Smooth muscle cell (in vitro differentiated cells): Measurements from ENCODE around the gene TBL1X. TPM values are rescaled to one million over a fixed set of nuclear protein-coding genes. Genes with fewer than 3 reads are reported as not detected.

Experiments
- DNase-seq: peaks from one replicate; lab custom pipeline; 2025; ENCODE audit not compliant: unreplicated experiment; lab: John Stamatoyannopoulos, UW
- H2AFZ ChIP-seq: fragments of 200-600 bp; sonication (generic); 2 replicates; pipeline ENCODE4 v1.6.0; 2016; ENCODE audit warnings: antibody characterized with exemption, low read depth, mild to moderate bottlenecking
- H3F3A ChIP-seq: fragments of 200-600 bp; sonication (generic); 2 replicates; pipeline ENCODE4 v1.6.0; 2017; ENCODE audit warnings: antibody characterized with exemption, low read depth
- H3K27ac ChIP-seq: fragments of 200-600 bp; sonication (generic); 2 replicates; pipeline ENCODE4 v1.5.1; 2016; ENCODE audit warnings: low read depth, mild to moderate bottlenecking
- H3K27me3 ChIP-seq: fragments of 200-600 bp; sonication (generic); 2 replicates; pipeline ENCODE4 v1.6.1; 2016; ENCODE audit warnings: low read depth, mild to moderate bottlenecking
- H3K36me3 ChIP-seq: fragments of 200-600 bp; sonication (generic); 2 replicates; pipeline ENCODE4 v1.5.1; 2016; ENCODE audit warnings: low read depth
- H3K4me1 ChIP-seq: fragments of 200-600 bp; sonication (generic); 2 replicates; pipeline ENCODE4 v1.5.1; 2016; ENCODE audit warnings: low read depth
- H3K4me2 ChIP-seq: fragments of 200-600 bp; sonication (generic); 2 replicates; pipeline ENCODE4 v1.6.0; 2016; ENCODE audit warnings: mild to moderate bottlenecking
- H3K4me3 ChIP-seq: fragments of 200-600 bp; sonication (generic); 2 replicates; pipeline ENCODE4 v1.5.1; 2016; ENCODE audit warnings: mild to moderate bottlenecking
- H3K79me2 ChIP-seq: fragments of 200-600 bp; sonication (generic); 2 replicates; pipeline ENCODE4 v1.6.0; 2016; ENCODE audit warnings: low read depth, mild to moderate bottlenecking
- H3K9ac ChIP-seq: fragments of 200-600 bp; sonication (generic); 2 replicates; pipeline ENCODE4 v1.6.0; 2016; ENCODE audit warnings: low read depth
- H3K9me3 ChIP-seq: fragments of 200-600 bp; sonication (generic); replicated peaks from 2 replicates; pipeline ENCODE4 v1.5.1; 2016; ENCODE audit warnings: low read depth
- H4K20me1 ChIP-seq: fragments of 200-600 bp; sonication (generic); 2 replicates; pipeline ENCODE4 v1.6.0; 2016; ENCODE audit warnings: low read depth
- WGBS: methylation state at CpG from one replicate; pipeline ENCODE4 v1.1.7; 2016; ENCODE audit warnings: low lambda C conversion rate; 5-methylcytosine and 5-hydroxymethylcytosine counted together
- polyA plus RNA-seq: library from polyadenylated mRNA; unstranded; fragments of >200 nt; fragmentation: Nextera tagmentation; extraction: Ambion mirVana; gene quantifications from 2 replicates; pipeline ENCODE4 v1.2.1, GENCODE V29; 2016
- total RNA-seq: library from RNA; depleted of rRNA; stranded (reverse); fragments of >200 nt; gene quantifications from 2 replicates; pipeline ENCODE4 v1.2.3, GENCODE V29; 2014
- TF ChIP-seq, protein P1 (sequence below): fragments of 200-600 bp; sonication (generic); IDR thresholded peaks from 2 replicates; pipeline ENCODE4 v1.5.1; 2017; ENCODE audit warnings: borderline replicate concordance, mild to moderate bottlenecking, antibody characterized with exemption; ENCODE audit not compliant: insufficient read depth, poor library complexity, severe bottlenecking

TBL1X gene
- total and polyA plus RNA-seq, 2 experiments from 2014 or later = 9.0 to 9.8 TPM

DNA sequence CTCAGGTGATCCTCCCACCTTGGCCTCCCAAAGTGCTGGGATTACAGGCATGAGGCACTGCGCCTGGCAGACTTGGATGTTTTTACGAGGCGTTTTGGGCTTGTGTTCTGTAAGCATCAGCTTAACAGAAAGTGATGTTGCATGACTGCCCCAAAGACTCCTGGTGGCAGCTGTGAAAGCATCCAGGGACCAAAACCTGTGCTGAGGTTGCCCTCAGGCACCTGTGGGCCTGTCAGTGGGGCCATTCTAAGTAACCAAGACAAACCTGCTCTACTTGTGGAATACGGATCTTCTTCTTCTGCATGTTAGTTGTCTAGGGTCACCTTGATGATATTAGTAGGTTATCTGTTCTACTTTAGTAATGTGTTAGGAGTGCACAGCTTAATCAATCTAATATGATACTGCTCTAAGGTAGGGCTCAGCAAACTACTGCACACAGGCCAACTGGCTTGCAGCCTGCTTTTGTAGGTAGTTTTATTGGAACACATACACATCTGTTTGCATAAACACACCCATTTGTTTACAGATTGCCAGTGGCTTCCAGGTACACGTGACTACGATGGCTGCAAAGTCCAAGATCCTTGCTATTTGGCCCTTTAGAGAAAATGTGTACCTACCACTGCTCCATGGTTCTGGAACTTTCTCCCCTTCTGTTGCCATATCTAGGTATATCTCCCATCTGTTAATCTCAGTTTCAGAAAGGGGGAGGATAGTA is 164.1 kb downstream of the TBL1X start:
- peaks cover 2% of the 10 kb centered on the region for H3K9me3 ChIP-seq
- H3F3A ChIP-seq = no peaks in the 10 kb centered on the region
- peaks cover 45% of the 10 kb centered on the region for H4K20me1 ChIP-seq
- H3K27me3 ChIP-seq = no peaks in the 10 kb centered on the region
- no peak overlapping the region for H3K4me2 ChIP-seq
- no peaks in the 10 kb centered on the region for H3K36me3 ChIP-seq
- no peak overlapping the region for H3K4me3 ChIP-seq
- H3K27ac ChIP-seq = no peak overlapping the region
- no peaks in the 10 kb centered on the region for H3K79me2 ChIP-seq
- DNase-seq = no peak
- TF ChIP-seq, protein P1, sequence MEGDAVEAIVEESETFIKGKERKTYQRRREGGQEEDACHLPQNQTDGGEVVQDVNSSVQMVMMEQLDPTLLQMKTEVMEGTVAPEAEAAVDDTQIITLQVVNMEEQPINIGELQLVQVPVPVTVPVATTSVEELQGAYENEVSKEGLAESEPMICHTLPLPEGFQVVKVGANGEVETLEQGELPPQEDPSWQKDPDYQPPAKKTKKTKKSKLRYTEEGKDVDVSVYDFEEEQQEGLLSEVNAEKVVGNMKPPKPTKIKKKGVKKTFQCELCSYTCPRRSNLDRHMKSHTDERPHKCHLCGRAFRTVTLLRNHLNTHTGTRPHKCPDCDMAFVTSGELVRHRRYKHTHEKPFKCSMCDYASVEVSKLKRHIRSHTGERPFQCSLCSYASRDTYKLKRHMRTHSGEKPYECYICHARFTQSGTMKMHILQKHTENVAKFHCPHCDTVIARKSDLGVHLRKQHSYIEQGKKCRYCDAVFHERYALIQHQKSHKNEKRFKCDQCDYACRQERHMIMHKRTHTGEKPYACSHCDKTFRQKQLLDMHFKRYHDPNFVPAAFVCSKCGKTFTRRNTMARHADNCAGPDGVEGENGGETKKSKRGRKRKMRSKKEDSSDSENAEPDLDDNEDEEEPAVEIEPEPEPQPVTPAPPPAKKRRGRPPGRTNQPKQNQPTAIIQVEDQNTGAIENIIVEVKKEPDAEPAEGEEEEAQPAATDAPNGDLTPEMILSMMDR = no peak
- no peak overlapping the region for H3K9ac ChIP-seq
- no peak overlapping the region for H2AFZ ChIP-seq
- no peaks in the 10 kb centered on the region for H3K4me1 ChIP-seq
- 82% methylated on average over 6 of the region's 6 CpGs for WGBS

DNA sequence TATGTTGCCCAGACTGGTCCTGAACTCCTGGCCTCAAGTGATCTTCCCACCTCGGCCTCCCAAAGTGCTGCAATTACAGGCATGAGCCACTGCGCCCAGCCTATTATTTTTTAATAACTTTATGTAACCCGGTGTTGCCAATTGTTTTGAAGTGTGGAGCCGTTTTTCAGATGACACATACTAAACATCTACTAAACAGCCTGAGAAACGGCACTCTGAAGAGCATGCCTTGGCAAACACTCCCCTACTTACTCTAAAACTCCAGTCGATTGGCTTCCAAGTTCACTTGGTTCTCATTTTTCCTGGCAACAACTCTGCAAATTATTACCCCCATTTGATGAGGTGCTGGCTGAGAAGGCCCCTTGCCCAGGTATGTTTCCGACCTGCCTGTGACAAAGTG is 169.7 kb downstream of the TBL1X start:
- Histone ChIP-seq H3K36me3 (no peaks in the 10 kb centered on the region), H3F3A (no peaks in the 10 kb centered on the region), H4K20me1 (peaks cover 26% of the 10 kb centered on the region), H3K27ac (no peak overlapping the region), H3K9me3 (peaks cover 2% of the 10 kb centered on the region), H3K9ac (no peak overlapping the region), H3K4me3 (no peak overlapping the region), H3K4me1 (no peaks in the 10 kb centered on the region), H3K79me2 (no peaks in the 10 kb centered on the region), H3K27me3 (no peaks in the 10 kb centered on the region), H2AFZ (no peak overlapping the region), H3K4me2 (no peak overlapping the region)
- TF ChIP-seq, protein P1 = no peak
- DNase-seq = no peak
- 69% methylated on average over 7 of the region's 7 CpGs for whole genome bisulfite sequencing

DNA sequence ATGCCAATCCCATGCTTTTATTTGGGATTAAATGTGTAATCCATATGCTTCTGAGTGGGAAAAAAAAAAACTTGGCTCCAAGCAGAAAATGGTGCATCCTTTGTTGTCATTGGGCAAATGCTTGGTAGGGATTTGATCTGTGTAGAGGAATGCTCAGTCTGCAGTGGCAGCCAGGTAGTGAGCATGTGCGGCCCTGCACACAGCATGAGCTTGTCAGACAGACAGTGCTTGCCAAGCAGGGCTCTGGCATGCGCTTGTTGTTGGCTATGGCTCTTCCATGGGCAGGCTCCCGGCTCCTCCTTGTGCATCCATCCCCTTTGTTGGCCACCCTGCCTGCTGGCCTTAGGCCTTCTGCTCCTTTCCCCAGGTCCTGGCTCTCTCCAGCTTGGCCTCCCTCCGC is 170.5 kb downstream of the TBL1X start:
- Histone ChIP-seq H4K20me1 (peaks cover 19% of the 10 kb centered on the region), H3K27me3 (no peaks in the 10 kb centered on the region), H3K27ac (no peak overlapping the region), H2AFZ (no peak overlapping the region), H3K9ac (no peak overlapping the region), H3F3A (no peaks in the 10 kb centered on the region), H3K79me2 (no peaks in the 10 kb centered on the region), H3K36me3 (no peaks in the 10 kb centered on the region), H3K9me3 (peaks cover 2% of the 10 kb centered on the region), H3K4me1 (no peaks in the 10 kb centered on the region), H3K4me2 (no peak overlapping the region), H3K4me3 (no peak overlapping the region)
- 81% methylated on average over 4 of the region's 4 CpGs for WGBS
- TF ChIP-seq, protein P1 = no peak
- DNase-seq = no peak

DNA sequence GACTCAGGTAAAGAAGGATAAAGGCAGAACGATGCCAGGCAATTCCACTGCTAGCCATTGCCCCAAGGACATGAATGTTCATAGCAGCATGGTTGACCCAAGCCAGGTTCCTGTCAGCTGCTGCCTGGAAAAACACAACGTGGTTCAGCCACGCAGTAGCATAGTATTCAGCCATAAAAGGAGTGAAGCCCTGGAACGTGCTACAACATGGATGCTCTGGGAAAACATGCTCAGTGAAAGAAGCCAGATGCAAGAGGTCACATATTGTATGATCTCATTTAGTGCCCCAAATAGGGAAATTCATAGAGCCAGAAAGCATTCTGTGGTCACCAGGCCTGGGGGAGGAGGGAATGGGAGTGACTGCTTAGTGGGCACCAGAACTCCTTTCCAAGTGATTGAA is 170.9 kb downstream of the TBL1X start:
- no peaks in the 10 kb centered on the region for H3K27me3 ChIP-seq
- no peaks in the 10 kb centered on the region for H3K36me3 ChIP-seq
- peaks cover 2% of the 10 kb centered on the region for H3K9me3 ChIP-seq
- H4K20me1 ChIP-seq = peaks cover 19% of the 10 kb centered on the region
- TF ChIP-seq, protein P1 = no peak
- H3K9ac ChIP-seq = no peak overlapping the region
- no peaks in the 10 kb centered on the region for H3K4me1 ChIP-seq
- H3K4me2 ChIP-seq = no peak overlapping the region
- no peak overlapping the region for H2AFZ ChIP-seq
- no peaks in the 10 kb centered on the region for H3K79me2 ChIP-seq
- whole genome bisulfite sequencing = 57% methylated on average over 4 of the region's 4 CpGs
- no peaks in the 10 kb centered on the region for H3F3A ChIP-seq
- DNase-seq = no peak
- H3K4me3 ChIP-seq = no peak overlapping the region
- H3K27ac ChIP-seq = no peak overlapping the region
